ENCODE data around the gene REG3G. TPM values are rescaled to one million over a fixed set of nuclear protein-coding genes. Genes with fewer than 3 reads are reported as not detected.

REG3G gene
- total RNA-seq, 4 donors from 2014 or later = not detected

- no peaks in the 10 kb centered on the region for H3K36me3 ChIP-seq
- no peaks in the 10 kb centered on the region for H3K4me1 ChIP-seq
- no peak for DNase-seq (ENCODE audit: low spot score in 2 of 2)
- H3K27me3 ChIP-seq = no peaks in the 10 kb centered on the region
- no peak overlapping the region for H3K27ac ChIP-seq
- no peak overlapping the region for H3K4me3 ChIP-seq
- 67 to 86% methylated on average over 4 of the region's 4 CpGs for WGBS, 2 donors
- H3K9me3 ChIP-seq = no peaks in the 10 kb centered on the region
- no peak for TF ChIP-seq CTCF (IDR thresholded peaks at IDR 0.05)
- no peak for TF ChIP-seq EP300 (IDR thresholded peaks at IDR 0.05)
- TF ChIP-seq POLR2A (IDR thresholded peaks at IDR 0.05) = no peak
Observed at GRCh38 chr2:79011496-79011895, 14.0 kb upstream of the REG3G start.

- Histone ChIP-seq H3K27ac (no peak overlapping the region), H3K36me3 (no peaks in the 10 kb centered on the region), H3K4me1 (no peaks in the 10 kb centered on the region), H3K9me3 (no peaks in the 10 kb centered on the region), H3K27me3 (no peaks in the 10 kb centered on the region), H3K4me3 (no peak overlapping the region)
- DNase-seq (ENCODE audit: low spot score in 2 of 2) = no peak
- 68 to 77% methylated on average over 6 of the region's 6 CpGs for WGBS, 2 donors
- no peak for TF ChIP-seq CTCF (IDR thresholded peaks at IDR 0.05)
- TF ChIP-seq POLR2A (IDR thresholded peaks at IDR 0.05) = no peak
- TF ChIP-seq EP300 (IDR thresholded peaks at IDR 0.05) = no peak
Observed at GRCh38 chr2:79013629-79014028, 11.9 kb upstream of the REG3G start.

- H3K4me3 ChIP-seq = no peak overlapping the region
- no peak overlapping the region for H3K27ac ChIP-seq
- WGBS, 2 donors = 69 to 75% methylated on average over 4 of the region's 4 CpGs
- no peaks in the 10 kb centered on the region for H3K4me1 ChIP-seq
- DNase-seq (ENCODE audit: low spot score in 2 of 2) = no peak
- TF ChIP-seq POLR2A (IDR thresholded peaks at IDR 0.05) = no peak
- no peak for TF ChIP-seq EP300 (IDR thresholded peaks at IDR 0.05)
- no peak for TF ChIP-seq CTCF (IDR thresholded peaks at IDR 0.05)
- no peaks in the 10 kb centered on the region for H3K9me3 ChIP-seq
- no peaks in the 10 kb centered on the region for H3K36me3 ChIP-seq
- H3K27me3 ChIP-seq = no peaks in the 10 kb centered on the region
Observed at GRCh38 chr2:79016342-79016741, 9.2 kb upstream of the REG3G start.

GRCh38 chr2:79026061-79026460 is 559 bp downstream of the REG3G start:
- Histone ChIP-seq H3K27me3 (no peaks in the 10 kb centered on the region), H3K4me3 (no peak overlapping the region), H3K9me3 (peaks cover 0 to 5% (median 2%) of the 10 kb centered on the region in 4 donors), H3K36me3 (no peaks in the 10 kb centered on the region), H3K27ac (no peak overlapping the region), H3K4me1 (peaks cover 0 to 10% (median 0%) of the 10 kb centered on the region in 4 donors)
- WGBS, 2 donors = 87 to 98% methylated on average over 4 of the region's 4 CpGs
- DNase-seq (ENCODE audit: low spot score in 2 of 2) = no peak
- TF ChIP-seq CTCF (IDR thresholded peaks at IDR 0.05) (no peak), EP300 (IDR thresholded peaks at IDR 0.05) (no peak), POLR2A (IDR thresholded peaks at IDR 0.05) (no peak)

- Histone ChIP-seq H3K27ac (no peak overlapping the region), H3K36me3 (no peaks in the 10 kb centered on the region), H3K9me3 (no peaks in the 10 kb centered on the region), H3K4me3 (no peak overlapping the region), H3K27me3 (no peaks in the 10 kb centered on the region), H3K4me1 (no peaks in the 10 kb centered on the region)
- no peak for TF ChIP-seq POLR2A (IDR thresholded peaks at IDR 0.05)
- TF ChIP-seq EP300 (IDR thresholded peaks at IDR 0.05) = no peak
- no peak for TF ChIP-seq CTCF (IDR thresholded peaks at IDR 0.05)
- no peak for DNase-seq (ENCODE audit: low spot score in 2 of 2)
- 80 to 87% methylated on average over 3 of the region's 3 CpGs for WGBS, 2 donors
Observed at GRCh38 chr2:79039944-79040343, 14.4 kb downstream of the REG3G start.

Measured in tibial nerve (tissue), 4 donors.